ENCODE measurements around the gene EPM2AIP1. TPM values are rescaled to one million over a fixed set of nuclear protein-coding genes. Genes with fewer than 3 reads are reported as not detected.
"Not testable (repeated sequence)": the region's sequence is repeated elsewhere in the genome, so short reads cannot be mapped to it uniquely, and the experiment has no call there.

EPM2AIP1 gene
- total RNA-seq, 2 donors from 2014 or later, result 12.0 to 16.2 TPM

DNA sequence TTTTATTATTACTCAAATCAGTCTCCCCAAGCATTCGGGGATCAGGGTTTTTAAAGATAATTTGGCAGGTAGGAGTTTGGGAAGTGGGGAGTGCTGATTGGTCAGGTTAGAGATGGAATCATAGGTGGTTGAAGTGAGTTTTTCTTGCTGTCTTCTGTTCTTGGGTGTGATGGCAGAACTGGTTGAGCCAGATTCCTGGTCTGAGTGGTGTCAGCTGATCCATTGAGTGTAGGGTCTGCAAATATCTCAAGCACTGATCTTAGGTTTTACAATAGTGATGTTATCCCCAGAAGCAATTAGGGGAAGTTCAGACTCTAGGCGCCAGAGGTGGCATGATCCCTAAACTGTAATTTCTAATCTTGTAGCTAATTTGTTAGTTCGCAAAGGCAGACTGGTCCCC, 27.5 kb downstream of the EPM2AIP1 start:
- H3K36me3 Mint-ChIP-seq, result no peaks in the 10 kb centered on the region
- ATAC-seq (no peak), DNase-seq (ENCODE audit: low spot score in 2 of 2) (no peak)
- H3K27ac Mint-ChIP-seq, result no peak overlapping the region
- H3K9me3 Mint-ChIP-seq, result no peaks in the 10 kb centered on the region

DNA sequence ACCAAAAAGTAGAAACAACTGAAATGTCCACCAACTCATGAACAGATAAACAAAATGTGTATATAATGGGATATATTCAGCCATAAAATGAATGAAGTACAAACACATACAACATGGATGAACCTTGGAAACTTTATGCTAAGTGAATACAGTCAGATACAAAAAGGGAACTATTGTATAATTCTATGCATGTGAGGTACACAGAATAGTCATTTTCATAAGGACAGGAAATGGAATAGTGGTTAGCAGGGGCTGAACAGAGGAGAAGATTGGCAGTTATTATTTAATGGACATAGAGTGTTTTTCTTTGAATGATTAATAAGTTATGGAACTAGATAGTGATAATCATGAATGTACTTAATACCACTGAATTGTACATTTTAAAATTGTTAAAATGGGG, 28.1 kb downstream of the EPM2AIP1 start:
- DNase-seq (ENCODE audit: low spot score in 2 of 2) (no peak), ATAC-seq (no peak)
- no peaks in the 10 kb centered on the region for H3K9me3 Mint-ChIP-seq
- H3K27ac Mint-ChIP-seq, result no peak overlapping the region
- no peaks in the 10 kb centered on the region for H3K36me3 Mint-ChIP-seq

DNA sequence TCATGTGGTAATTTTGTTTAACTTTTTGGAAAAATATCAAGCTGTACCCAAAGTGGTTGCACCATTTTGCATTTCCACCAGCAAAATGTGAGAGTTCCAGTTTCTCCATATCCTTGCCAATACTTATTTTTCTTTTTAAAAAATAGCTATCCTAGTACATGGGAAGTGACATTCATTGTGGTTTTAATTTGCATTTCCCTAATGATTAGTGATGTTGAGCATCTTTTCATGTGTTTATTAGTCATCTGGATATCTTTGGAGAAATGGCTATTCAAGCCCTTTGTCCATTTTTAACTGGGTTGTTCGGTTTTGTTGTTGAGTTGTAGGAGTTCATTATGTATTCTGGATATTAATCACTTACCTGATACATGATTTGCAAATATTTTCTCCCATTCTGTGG, 28.6 kb downstream of the EPM2AIP1 start:
- no peaks in the 10 kb centered on the region for H3K36me3 Mint-ChIP-seq
- H3K27ac Mint-ChIP-seq, result no peak overlapping the region
- no peaks in the 10 kb centered on the region for H3K9me3 Mint-ChIP-seq
- ATAC-seq (no peak), DNase-seq (ENCODE audit: low spot score in 2 of 2) (no peak)

DNA sequence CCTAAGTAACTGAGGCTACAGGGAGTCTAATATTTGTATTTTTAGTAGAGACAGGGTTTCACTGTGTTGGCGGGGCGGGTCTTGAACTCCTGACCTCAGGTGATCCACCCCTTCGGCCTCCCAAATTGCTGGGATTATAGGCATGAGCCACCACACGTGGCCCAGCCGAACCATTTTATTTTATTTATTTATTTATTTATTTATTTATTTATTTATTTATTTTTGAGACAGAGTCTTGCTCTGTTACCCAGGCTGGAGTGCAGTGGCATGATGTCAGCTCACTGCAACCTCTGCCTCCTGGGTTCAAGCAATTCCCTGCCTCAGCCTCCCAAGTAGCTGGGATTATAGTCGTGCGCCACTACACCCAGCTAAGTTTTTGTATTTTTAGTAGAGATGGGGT, 29.9 kb downstream of the EPM2AIP1 start:
- not testable (repeated sequence) for ATAC-seq; H3K9me3 Mint-ChIP-seq; H3K27ac Mint-ChIP-seq; H3K36me3 Mint-ChIP-seq; DNase-seq (ENCODE audit: low spot score in 2 of 2)

DNA sequence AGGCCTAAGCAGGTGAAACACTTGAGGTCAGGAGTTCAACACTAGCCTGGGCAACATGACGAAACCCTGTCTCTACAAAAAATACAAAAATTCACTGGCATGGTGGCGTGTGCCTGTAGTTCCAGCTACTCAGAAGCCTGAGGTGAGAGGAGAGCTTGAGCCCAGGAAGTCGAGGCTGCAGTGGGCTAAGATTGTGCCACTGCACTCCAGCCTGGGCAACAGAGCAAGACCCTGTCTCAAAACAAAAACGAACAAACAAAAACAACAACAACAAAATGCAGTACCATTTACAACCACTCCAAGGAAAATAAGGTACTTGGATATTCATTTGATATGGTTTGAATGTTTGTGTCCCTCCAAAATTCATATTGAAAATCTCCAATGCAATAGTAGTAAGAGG, 32.4 kb downstream of the EPM2AIP1 start:
- no peak overlapping the region for H3K27ac Mint-ChIP-seq
- ATAC-seq (no peak), DNase-seq (ENCODE audit: low spot score in 2 of 2) (no peak)
- no peaks in the 10 kb centered on the region for H3K36me3 Mint-ChIP-seq
- no peaks in the 10 kb centered on the region for H3K9me3 Mint-ChIP-seq

DNA sequence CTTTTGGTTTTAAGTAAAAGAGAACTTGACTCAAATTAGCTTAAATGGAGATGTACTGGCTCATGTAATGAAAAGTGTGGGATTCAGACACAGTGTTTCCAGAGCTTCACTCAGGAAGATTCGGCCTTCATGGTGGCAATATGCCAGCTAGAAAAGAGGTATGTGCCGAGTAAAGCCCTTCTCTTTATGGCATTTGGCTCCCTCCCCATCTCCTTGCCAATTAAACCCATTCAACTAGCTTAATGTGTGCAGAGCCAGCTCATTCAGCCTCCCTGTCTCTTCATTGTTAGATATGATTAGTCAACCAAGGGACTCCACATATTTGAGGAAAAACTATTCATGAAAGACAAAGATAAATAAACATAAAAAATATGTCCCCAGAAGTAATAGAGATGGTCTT, 33.1 kb downstream of the EPM2AIP1 start:
- H3K27ac Mint-ChIP-seq, result no peak overlapping the region

DNA sequence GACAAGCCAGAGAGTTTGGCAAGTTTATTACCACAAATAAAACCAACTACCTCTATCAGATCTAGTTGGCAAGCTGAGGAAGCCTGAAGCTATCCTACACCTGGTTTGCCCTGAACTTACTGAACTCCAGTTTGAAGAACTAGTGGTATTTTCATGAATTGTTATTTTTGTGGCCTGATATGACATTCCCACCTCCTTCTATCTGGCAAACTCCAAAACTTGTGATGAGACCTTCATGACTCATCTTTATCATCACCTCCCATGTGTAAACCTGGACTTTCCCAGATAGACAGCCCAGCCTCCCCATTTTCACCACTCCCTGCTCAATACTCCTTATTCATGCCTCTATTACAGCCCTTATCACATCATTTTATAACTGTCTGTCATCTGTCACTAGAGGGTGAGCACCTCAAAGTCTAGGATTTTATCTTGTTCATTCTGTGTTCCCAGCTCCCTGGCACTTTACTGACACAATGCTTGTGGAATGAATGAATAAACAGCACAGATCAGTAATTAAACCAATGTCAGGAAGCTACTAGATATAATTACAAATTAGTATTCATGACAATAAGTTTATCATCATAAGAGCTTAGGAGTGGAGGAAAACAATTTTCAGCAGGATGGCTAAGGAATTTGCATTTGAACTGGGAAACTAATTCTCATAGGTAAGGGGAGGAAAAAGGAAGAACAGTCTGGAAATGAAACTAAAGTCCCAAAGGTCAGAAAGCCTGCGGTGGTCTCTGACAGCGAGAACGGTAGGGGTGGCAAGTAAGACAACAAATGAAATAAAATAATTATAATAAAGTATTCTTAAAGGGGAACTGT, 34.9 kb downstream of the EPM2AIP1 start:
- no peaks in the 10 kb centered on the region for H3K9me3 Mint-ChIP-seq
- ATAC-seq (peak; percentile 32 to 75), DNase-seq (ENCODE audit: low spot score in 2 of 2) (no peak)
- H3K36me3 Mint-ChIP-seq, result no peaks in the 10 kb centered on the region
- H3K27ac Mint-ChIP-seq, result peak overlapping the region in 1 of 2 donors; percentile 58

More for the DNA sequence above, 33.1 kb downstream of the EPM2AIP1 start:
- no peaks in the 10 kb centered on the region for H3K36me3 Mint-ChIP-seq
- DNase-seq (ENCODE audit: low spot score in 2 of 2), result no peak
- H3K9me3 Mint-ChIP-seq, result no peaks in the 10 kb centered on the region
- no peak for ATAC-seq

DNA sequence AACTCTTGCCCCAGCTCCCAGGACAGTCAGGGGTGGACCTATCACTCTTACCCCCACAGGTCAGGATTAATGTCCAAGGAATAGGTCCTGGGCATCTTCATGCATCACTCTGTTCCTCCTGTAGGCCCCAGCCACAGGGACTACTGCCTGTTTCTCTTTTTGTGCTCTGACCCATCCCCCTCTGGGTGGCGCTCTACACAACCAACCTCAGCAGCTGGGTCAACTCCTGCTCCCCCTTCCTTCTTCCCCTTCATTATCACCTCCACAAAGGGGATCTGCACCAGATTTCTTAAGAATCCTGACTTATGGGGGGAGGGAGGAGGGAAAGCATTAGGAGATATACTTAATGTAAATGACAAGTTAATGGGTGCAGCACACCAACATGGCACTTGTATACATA, 35.9 kb downstream of the EPM2AIP1 start:
- no peaks in the 10 kb centered on the region for H3K36me3 Mint-ChIP-seq
- DNase-seq (ENCODE audit: low spot score in 2 of 2), result no peak
- H3K27ac Mint-ChIP-seq, result no peak overlapping the region
- ATAC-seq, result no peak
- H3K9me3 Mint-ChIP-seq, result no peaks in the 10 kb centered on the region

DNA sequence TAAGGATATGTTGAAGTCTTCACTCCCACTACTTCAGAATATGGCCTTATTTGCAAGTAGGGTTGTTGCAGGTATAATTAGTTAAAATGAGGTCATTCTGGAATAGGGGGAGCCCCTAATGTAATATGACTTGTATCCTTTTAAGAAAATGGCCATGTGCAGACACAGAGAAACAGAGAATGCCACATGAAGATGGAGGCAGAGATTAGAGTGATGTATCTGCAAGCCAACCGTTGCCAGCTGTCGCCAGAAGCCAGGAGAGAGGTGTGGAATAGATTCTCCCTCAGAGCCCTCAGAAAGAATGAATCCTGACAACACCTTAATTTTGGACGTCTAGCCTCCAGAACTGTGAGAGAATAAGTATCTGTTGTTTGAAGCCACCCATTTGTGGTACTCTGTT, 36.8 kb downstream of the EPM2AIP1 start:
- no peak for ATAC-seq
- H3K36me3 Mint-ChIP-seq, result no peaks in the 10 kb centered on the region
- H3K9me3 Mint-ChIP-seq, result no peaks in the 10 kb centered on the region
- no peak overlapping the region for H3K27ac Mint-ChIP-seq
- no peak for DNase-seq (ENCODE audit: low spot score in 2 of 2)

DNA sequence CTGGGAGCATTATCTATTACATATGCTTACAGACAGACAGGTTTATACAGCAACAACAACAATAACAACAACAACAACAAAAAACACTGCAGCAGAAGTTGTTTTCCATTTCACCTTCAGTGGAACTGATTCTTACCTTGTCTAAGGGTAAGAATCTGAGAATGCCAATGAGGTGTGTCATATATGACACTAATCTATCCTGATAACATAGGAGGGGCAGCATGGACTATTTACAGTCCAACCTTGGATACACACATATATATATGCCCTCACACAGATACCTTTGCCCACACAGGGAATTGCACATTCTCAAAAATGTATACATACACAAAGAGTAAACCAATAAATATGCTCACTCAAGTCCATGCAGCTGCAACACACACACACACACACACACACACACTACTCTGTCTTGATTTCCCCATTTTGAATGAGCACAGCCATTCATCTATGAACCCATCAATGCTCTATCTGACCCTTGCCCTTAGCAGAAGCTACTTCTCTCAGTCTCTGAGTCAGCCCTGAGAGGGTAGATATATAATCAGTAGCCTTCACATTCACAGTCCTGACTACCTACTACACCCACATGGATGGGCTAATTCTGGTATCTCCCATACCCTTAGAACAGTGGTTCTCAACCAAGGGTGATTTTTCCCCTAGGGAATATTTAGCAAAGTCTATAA, 38.3 kb downstream of the EPM2AIP1 start:
- Mint-ChIP-seq H3K9me3 (peaks cover 0 to under 1% of the 10 kb centered on the region in 2 donors), H3K36me3 (peaks cover 0 to under 1% of the 10 kb centered on the region in 2 donors), H3K27ac (no peak overlapping the region)
- ATAC-seq, result no peak
- no peak for DNase-seq (ENCODE audit: low spot score in 2 of 2)

DNA sequence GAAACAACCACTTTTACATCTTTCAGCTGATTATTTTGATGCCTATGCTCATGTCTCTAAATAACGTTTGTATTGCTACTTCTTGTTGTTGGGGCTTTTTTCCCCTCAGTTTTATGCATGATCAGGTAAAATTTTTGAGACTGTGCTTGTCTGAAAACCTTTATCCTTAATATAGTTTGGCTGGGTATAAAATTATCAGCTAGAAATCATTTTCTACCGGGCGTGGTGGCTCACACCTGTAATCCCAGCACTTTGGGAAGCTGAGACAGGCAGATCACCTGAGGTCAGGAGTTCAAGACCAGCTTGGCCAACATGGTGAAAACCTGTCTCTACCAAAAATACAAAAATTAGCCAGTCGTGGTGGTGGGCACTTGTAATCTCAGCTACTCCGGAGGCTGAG, 45.1 kb downstream of the EPM2AIP1 start:
- not testable (repeated sequence) for DNase-seq (ENCODE audit: low spot score in 2 of 2); ATAC-seq; H3K27ac Mint-ChIP-seq
- Mint-ChIP-seq H3K36me3 (peaks cover 27 to 37% of the 10 kb centered on the region in 2 donors), H3K9me3 (peaks cover 14 to 29% of the 10 kb centered on the region in 2 donors)

DNA sequence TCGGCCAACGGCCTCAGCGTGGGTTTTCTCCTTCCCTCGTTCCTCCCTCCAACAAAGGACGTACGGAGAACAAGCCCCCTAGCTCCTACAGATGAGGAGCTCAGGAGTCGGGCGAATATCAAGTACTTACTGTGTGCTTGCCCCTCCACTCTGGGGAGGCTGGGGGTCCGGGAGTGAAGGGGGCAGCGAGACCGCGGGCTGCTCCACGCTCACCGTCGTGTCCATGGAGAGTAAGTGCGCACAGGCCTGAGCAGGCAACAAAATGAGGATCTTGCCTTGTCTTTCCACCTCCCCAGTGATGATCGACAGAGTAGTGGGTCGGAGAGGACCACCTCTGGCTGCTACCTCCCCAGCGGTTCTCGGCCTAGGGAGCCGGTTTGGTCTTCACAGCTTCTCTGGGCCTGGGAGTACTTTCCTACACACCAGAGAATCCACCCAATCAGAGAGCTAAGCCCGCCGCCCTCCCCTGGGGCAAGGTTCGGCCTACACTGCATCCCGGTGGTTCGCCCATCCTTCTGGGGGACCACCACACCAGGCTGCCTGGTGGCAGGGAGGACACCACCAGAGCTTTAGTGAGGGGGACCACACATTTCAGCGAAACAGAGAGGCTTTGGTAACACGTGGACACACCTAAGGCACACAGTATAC, 47.5 kb downstream of the EPM2AIP1 start:
- Mint-ChIP-seq H3K9me3 (peaks cover 14 to 29% of the 10 kb centered on the region in 2 donors), H3K36me3 (peaks cover 27 to 37% of the 10 kb centered on the region in 2 donors), H3K27ac (peak overlapping the region in 1 of 2 donors; percentile 66)
- DNase-seq (ENCODE audit: low spot score in 2 of 2) (no peak), ATAC-seq (no peak)

DNA sequence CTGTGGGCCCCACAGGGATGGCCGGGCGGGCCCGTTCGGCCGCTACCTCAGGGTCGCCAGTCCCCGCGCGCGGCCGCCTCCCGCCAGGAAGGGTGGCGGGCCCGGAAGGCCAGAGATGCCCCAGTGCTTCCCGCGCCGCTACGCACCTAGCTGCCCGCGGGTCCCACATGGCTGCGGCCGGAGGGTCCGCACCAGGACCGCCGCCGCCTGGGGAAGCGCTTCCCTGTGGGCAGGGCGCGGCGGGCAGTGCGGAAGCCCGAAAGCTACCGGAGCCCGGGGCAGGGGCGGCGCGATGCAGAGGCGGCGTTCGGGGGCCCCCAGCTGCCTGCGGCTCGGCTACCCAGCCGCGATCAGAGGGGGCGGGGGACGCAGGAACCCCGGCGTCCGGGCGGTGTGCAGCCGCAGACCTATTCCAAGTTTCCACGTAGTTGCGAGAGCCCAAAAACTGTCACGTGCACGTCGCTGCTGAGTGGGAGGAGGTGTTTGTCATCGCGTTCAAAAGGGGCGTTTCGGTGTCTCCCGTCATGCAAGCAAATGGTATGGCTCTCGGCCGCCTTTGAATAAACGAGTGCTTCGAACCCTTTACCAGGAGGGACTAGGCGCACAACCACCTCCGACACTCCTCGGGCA, 48.2 kb downstream of the EPM2AIP1 start, which contains the start of gene TRANK1:
TRANK1 (minus strand) TSS at position 414 of the 630 bp plus-strand sequence; CDS start at position 169, 245 bp downstream.
- ATAC-seq (peak; percentile 80 to 86), DNase-seq (ENCODE audit: low spot score in 2 of 2) (peak; percentile 49 to 79)
- Mint-ChIP-seq H3K27ac (peak within 1 kb of the TSS; percentile 14 to 66), H3K36me3 (peaks cover 27 to 37% of the 10 kb centered on the region in 2 donors), H3K9me3 (peaks cover 14 to 29% of the 10 kb centered on the region in 2 donors)

DNA sequence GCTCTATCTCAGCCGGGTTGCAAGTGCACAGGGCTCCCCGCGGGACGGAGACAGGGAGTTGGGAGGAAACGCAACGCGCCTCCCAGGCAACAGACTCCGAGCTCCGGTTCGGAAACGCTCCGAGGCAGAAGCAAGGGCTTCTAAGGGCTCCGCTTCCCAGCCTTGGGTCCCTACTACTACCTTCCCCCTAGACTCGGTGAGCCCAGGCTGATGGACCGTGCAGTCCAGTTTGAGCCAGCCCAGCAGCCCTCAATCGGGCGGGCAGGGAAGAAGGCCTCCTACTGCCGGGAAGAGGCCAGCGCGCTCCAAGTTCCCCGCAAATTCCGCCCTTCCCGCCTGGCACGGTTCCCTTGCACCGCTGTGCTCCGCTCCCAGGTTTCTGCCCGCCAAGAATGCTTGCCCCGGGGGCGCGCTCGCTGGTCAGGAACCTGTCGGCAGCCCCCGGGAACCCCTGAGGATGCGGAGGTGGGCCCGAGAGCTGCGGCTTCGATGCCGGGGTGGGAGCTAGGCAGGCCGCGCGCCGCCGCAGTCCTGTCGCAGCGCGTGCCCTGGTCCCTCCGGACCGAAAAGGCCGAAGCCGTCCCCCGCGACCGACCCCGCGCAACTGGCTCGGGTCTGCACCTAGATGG, 48.8 kb downstream of the EPM2AIP1 start:
- peak overlapping the region in 1 of 2 donors; percentile 61 for H3K27ac Mint-ChIP-seq
- peaks cover 11 to 24% of the 10 kb centered on the region in 2 donors for H3K9me3 Mint-ChIP-seq
- peaks cover 24 to 32% of the 10 kb centered on the region in 2 donors for H3K36me3 Mint-ChIP-seq
- DNase-seq (ENCODE audit: low spot score in 2 of 2) (peak; percentile 35 to 64), ATAC-seq (peak; percentile 55 to 65)

DNA sequence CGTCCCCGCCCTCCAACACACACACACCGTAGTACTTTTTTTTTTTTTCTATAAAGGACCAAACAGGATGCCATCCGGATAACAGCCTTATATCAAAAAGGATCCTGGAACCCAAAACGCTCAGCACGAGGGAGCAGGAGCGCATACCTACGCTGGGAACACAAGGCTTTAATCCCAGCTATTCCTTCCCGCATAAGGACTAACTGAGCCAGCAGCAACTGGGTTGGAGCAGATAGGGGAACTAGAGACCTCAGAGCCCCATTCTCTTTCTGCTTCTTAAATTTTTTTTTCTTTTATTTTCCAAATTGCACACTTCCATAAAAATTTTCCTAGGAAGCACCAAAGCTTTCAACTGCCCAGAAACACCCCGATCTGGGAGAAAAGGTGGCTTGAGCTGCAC, 49.3 kb downstream of the EPM2AIP1 start:
- H3K36me3 Mint-ChIP-seq, result peaks cover 19 to 27% of the 10 kb centered on the region in 2 donors
- DNase-seq (ENCODE audit: low spot score in 2 of 2) (no peak), ATAC-seq (no peak)
- peaks cover 6 to 19% of the 10 kb centered on the region in 2 donors for H3K9me3 Mint-ChIP-seq
- no peak overlapping the region for H3K27ac Mint-ChIP-seq

DNA sequence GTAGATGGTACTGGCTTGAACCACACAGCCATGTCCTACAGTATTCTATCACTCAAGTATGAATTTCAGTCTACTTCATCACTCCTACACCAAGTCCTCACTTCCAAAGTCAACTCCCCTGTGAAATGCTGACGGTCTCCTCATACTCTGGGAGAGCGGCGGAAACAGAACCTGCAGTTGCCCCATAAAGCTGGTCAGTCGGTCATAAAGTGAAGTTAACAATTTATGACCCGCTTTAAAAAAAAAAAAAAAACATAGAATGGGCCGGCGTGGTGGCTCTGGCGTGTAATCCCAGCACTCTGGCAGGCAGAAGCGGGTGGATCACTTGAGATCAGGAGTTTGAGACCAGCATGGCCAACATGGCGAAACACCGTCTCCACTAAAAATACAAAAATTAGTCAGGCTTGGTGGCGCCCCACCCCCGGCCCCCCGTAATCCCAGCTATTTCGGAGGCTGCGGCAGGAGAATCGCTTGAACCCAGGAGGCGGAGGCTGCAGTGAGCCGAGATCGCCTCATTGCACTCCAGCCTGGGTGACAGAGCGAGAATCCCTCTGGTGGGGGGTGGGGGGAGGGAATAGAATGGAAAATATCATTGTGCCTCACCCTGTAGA, 50.2 kb downstream of the EPM2AIP1 start:
- peaks cover 12 to 19% of the 10 kb centered on the region in 2 donors for H3K36me3 Mint-ChIP-seq

More for the DNA sequence above, 50.2 kb downstream of the EPM2AIP1 start:
- no peak for DNase-seq (ENCODE audit: low spot score in 2 of 2)
- no peak for ATAC-seq
- Mint-ChIP-seq H3K9me3 (peaks cover 2 to 14% of the 10 kb centered on the region in 2 donors), H3K27ac (no peak overlapping the region)

All from activated naive CD4-positive, alpha-beta T cell treated with anti-CD3 and anti-CD28 coated beads, Interleukin-2, amount 50 U/mL, for 72 hours (primary cell).